Type B pancreatic cell (in vitro differentiated cells): ENCODE results near the gene TIGD2. TPM values are rescaled to one million over a fixed set of nuclear protein-coding genes. Genes with fewer than 3 reads are reported as not detected.
A peak's percentile ranks its signal among the peaks of the same experiment; 100 is the strongest.

Experiments used
- DNase-seq: peaks from one replicate; pipeline ENCODE4 v3.0.0; 2021; ENCODE audit warnings: mixed read lengths; ENCODE audit not compliant: unreplicated experiment; ENCODE audit errors: extremely low spot score
- H3K27ac Mint-ChIP-seq: 2 replicates; pipeline ENCODE4 v1.8.0; 2021; ENCODE audit warnings: mild to moderate bottlenecking, mixed read lengths
- H3K27me3 Mint-ChIP-seq: 2 replicates; pipeline ENCODE4 v1.8.0; 2021; ENCODE audit warnings: mixed read lengths
- H3K36me3 Mint-ChIP-seq: 2 replicates; pipeline ENCODE4 v1.8.0; 2021; ENCODE audit warnings: mixed read lengths
- H3K4me1 Mint-ChIP-seq: one replicate; pipeline ENCODE4 v1.8.0; 2021; ENCODE audit warnings: mixed read lengths; ENCODE audit not compliant: unreplicated experiment
- H3K4me3 Mint-ChIP-seq: 2 replicates; pipeline ENCODE4 v1.8.0; 2021; ENCODE audit warnings: mild to moderate bottlenecking, mixed read lengths
- H3K9me3 Mint-ChIP-seq: 2 replicates; pipeline ENCODE4 v1.8.0; 2021; ENCODE audit warnings: mixed read lengths
- total RNA-seq: library from RNA; stranded (reverse); gene quantifications from 2 replicates; pipeline ENCODE4 v1.2.1, GENCODE V29; 2021; ENCODE audit warnings: low replicate concordance
- TF ChIP-seq, protein P1 (sequence below): fragments of 200-600 bp; sonication (generic); conservative IDR thresholded peaks from 2 replicates; pipeline ENCODE4 v1.5.0; 2021; ENCODE audit warnings: antibody characterized with exemption, mild to moderate bottlenecking

The TIGD2 gene
- total RNA-seq, 1 donor from 2014 or later: 13.2 TPM

DNA sequence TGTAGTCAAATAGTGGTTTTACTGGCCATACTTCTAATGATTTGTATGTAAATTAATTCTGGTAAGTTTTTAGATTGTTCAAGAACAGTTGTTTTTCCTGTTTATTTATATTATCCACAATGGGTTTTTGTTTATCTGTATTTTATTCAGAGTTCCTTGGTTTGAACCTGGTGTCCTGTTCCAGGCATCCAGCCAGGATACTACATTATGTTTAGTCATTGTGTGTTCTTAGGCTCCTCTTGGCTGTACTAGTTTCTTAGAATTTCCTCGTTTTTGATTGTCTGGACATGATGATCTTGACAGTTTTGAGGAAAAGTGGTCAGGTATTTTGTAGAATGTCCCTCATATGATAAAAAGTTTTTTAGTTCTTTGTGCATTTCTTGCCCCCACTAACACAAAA, 7.8 kb downstream of the TIGD2 start:
- TF ChIP-seq, protein P1, sequence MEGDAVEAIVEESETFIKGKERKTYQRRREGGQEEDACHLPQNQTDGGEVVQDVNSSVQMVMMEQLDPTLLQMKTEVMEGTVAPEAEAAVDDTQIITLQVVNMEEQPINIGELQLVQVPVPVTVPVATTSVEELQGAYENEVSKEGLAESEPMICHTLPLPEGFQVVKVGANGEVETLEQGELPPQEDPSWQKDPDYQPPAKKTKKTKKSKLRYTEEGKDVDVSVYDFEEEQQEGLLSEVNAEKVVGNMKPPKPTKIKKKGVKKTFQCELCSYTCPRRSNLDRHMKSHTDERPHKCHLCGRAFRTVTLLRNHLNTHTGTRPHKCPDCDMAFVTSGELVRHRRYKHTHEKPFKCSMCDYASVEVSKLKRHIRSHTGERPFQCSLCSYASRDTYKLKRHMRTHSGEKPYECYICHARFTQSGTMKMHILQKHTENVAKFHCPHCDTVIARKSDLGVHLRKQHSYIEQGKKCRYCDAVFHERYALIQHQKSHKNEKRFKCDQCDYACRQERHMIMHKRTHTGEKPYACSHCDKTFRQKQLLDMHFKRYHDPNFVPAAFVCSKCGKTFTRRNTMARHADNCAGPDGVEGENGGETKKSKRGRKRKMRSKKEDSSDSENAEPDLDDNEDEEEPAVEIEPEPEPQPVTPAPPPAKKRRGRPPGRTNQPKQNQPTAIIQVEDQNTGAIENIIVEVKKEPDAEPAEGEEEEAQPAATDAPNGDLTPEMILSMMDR: no peak
- peaks cover 10% of the 10 kb centered on the region for H3K9me3 Mint-ChIP-seq
- peaks cover 21% of the 10 kb centered on the region for H3K36me3 Mint-ChIP-seq
- H3K27me3 Mint-ChIP-seq: no peaks in the 10 kb centered on the region
- no peak overlapping the region for H3K4me3 Mint-ChIP-seq
- DNase-seq: no peak
- peaks cover 7% of the 10 kb centered on the region for H3K4me1 Mint-ChIP-seq
- no peak overlapping the region for H3K27ac Mint-ChIP-seq

DNA sequence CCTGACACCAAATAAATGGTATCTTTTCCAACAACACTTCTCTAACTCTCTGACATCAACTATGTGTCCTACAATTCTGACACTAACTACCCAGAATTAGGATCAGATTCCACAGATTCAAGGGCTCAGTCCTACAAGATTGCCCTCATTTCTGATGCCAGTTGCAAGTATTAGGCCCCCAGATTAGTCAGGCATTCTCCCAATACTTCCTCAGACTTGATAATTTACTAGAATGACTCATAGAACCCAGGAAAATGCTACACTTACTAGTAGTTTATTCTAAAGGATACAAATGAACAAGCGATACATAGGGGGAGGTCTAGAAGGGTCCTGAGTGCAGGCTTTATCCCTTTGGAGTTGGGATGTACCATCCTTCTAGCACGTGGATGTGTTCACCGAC, 8.5 kb downstream of the TIGD2 start:
- peaks cover 7% of the 10 kb centered on the region for H3K4me1 Mint-ChIP-seq
- no peak overlapping the region for H3K4me3 Mint-ChIP-seq
- H3K36me3 Mint-ChIP-seq: peaks cover 20% of the 10 kb centered on the region
- H3K27ac Mint-ChIP-seq: no peak overlapping the region
- H3K9me3 Mint-ChIP-seq: peaks cover 10% of the 10 kb centered on the region
- TF ChIP-seq, protein P1: no peak
- no peaks in the 10 kb centered on the region for H3K27me3 Mint-ChIP-seq
- DNase-seq: no peak

DNA sequence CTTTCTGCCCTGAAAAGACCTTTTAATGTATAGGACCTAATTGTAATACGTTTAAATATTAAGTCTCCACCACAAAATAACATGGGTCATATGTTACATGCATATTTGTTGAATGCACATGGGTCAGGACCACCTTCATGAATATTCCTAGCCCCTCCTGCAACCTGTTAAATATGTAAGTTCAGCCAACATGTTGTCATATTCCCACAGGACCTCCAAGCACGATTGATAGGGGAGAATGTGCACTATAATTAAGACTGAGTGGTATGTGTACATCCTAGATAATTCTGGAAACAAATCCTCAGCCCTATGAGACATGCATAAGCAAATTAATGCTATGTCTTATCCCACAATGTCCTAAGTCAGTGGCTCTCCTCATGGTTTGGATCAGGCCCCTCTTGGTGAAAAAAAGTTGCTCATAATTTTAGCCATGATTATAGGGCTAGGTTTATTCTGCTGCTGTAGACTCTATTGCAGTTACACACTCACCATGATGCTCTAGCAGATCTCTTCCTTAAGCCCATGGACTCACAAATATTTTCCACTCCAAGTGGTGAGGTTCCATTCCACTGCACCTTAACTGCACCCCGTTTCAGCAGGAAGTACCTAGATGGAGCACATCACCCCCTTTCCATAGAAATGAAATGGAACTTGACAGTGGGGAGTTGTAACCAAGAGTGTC, 10.2 kb downstream of the TIGD2 start:
- Mint-ChIP-seq H3K9me3 (peaks cover 6% of the 10 kb centered on the region), H3K4me1 (peaks cover 19% of the 10 kb centered on the region), H3K4me3 (no peak overlapping the region), H3K36me3 (peaks cover 12% of the 10 kb centered on the region), H3K27ac (peak overlapping the region; percentile 28), H3K27me3 (no peaks in the 10 kb centered on the region)
- no peak for DNase-seq
- TF ChIP-seq, protein P1: no peak

DNA sequence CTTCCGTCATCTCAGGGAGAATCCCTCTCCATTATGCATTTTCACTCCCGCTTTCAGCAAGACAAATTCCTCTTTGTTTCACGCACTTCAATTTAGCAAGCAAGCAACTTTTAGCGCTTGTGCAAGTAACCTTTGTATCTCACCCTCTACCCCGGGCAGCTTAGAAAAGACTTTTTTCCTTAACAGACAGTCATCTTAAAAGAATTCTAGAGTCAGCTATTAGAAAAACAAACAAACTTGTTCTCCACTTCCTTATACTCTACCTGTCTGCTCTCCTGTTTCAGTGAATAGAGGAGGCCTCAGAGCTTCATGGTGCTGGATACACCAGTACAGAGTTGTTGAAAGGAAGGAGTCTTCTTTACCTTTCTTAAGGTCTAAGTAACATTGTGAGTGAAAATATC, 12.1 kb downstream of the TIGD2 start:
- H3K4me3 Mint-ChIP-seq: peak overlapping the region; percentile 55
- H3K4me1 Mint-ChIP-seq: peaks cover 19% of the 10 kb centered on the region
- TF ChIP-seq, protein P1: no peak
- peaks cover 6% of the 10 kb centered on the region for H3K9me3 Mint-ChIP-seq
- no peaks in the 10 kb centered on the region for H3K27me3 Mint-ChIP-seq
- H3K27ac Mint-ChIP-seq: peak overlapping the region; percentile 87
- DNase-seq: no peak
- peaks cover 9% of the 10 kb centered on the region for H3K36me3 Mint-ChIP-seq

DNA sequence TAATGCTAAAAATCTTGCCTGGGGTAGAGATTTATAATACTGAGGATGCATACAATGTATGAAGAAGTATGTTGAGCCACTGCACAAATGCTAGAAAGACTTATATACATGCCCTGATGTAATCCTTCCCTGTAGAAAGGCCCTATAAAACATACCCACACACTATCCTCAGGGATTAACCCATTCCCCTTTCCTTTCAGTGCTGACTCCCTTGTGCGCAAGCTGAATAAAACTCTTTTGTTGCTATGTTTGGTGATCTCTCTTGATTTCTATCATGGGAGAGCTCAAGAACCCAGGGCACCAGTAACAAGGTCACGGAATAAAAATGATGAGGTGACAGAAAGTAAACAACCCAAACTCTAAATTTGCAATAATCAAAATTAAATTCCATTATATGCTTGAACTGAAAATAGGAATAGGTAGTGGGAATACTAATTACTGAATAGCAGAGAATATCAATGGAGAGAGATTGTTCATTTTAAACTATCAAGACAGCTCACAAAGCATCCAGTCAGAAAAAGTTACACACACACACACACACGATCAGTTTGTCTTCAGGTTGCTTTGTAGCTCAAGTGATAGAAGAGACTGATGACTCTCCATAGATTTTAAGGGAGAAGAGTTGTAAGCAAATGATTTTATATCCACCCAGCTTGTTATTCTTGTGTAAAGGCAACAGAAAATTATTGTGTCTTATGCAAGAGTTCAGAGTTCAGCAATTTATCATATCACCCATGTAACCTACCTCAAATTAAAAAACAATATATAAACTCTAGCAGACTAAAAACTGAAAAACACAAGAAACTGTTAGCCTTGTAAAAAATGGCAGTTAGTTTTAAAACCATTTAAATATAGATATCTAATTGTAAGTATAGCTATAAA, 14.8 kb downstream of the TIGD2 start:
- H3K4me3 Mint-ChIP-seq: no peak overlapping the region
- H3K9me3 Mint-ChIP-seq: peaks cover 6% of the 10 kb centered on the region
- peaks cover 9% of the 10 kb centered on the region for H3K36me3 Mint-ChIP-seq
- DNase-seq: no peak
- H3K27me3 Mint-ChIP-seq: peaks cover 5% of the 10 kb centered on the region
- peaks cover 19% of the 10 kb centered on the region for H3K4me1 Mint-ChIP-seq
- TF ChIP-seq, protein P1: no peak
- no peak overlapping the region for H3K27ac Mint-ChIP-seq
